ENCODE data around the gene AP3D1.
"Not testable (repeated sequence)": the region's sequence is repeated elsewhere in the genome, so short reads cannot be mapped to it uniquely, and the experiment has no call there.

The AP3D1 gene

GRCh38 chr19:2149980-2150793 lies 1.2 kb downstream of the AP3D1 start:
- no peak for DNase-seq

GRCh38 chr19:2148482-2149135 lies 2.8 kb downstream of the AP3D1 start:
- no peak for DNase-seq

- DNase-seq: no peak
Measured at GRCh38 chr19:2145831-2146241, 5.5 kb downstream of the AP3D1 start.

GRCh38 chr19:2144190-2144589 lies 7.2 kb downstream of the AP3D1 start:
- DNase-seq: no peak

- DNase-seq: no peak
Measured at GRCh38 chr19:2142173-2142829, 9.1 kb downstream of the AP3D1 start.

- no peak for DNase-seq
Measured at GRCh38 chr19:2140138-2140569, 11.2 kb downstream of the AP3D1 start.

GRCh38 chr19:2139385-2140137 lies 11.8 kb downstream of the AP3D1 start:
- no peak for DNase-seq

- no peak for DNase-seq
Measured at GRCh38 chr19:2138061-2138728, 13.2 kb downstream of the AP3D1 start.

GRCh38 chr19:2136796-2137195 lies 14.6 kb downstream of the AP3D1 start:
- no peak for DNase-seq

- DNase-seq: no peak
Measured at GRCh38 chr19:2135474-2136402, 15.6 kb downstream of the AP3D1 start.

GRCh38 chr19:2132731-2133490 lies 18.5 kb downstream of the AP3D1 start:
- no peak for DNase-seq

GRCh38 chr19:2132191-2132590 lies 19.2 kb downstream of the AP3D1 start:
- no peak for DNase-seq

GRCh38 chr19:2131012-2131975 lies 20.1 kb downstream of the AP3D1 start:
- not testable (repeated sequence) for DNase-seq

- DNase-seq: no peak
Measured at GRCh38 chr19:2129892-2130770, 21.2 kb downstream of the AP3D1 start.

- DNase-seq: no peak
Measured at GRCh38 chr19:2129486-2129885, 21.9 kb downstream of the AP3D1 start.

- DNase-seq: no peak
Measured at GRCh38 chr19:2129022-2129421, 22.3 kb downstream of the AP3D1 start.

GRCh38 chr19:2128252-2128651 lies 23.1 kb downstream of the AP3D1 start:
- DNase-seq: not testable (repeated sequence)

GRCh38 chr19:2127758-2128157 lies 23.6 kb downstream of the AP3D1 start:
- no peak for DNase-seq

All from DMS 273 treated with DMSO at 0.1 percent for 48 hours (cell line).